HEK293T (cell line): Measurements from ENCODE around the gene FOCAD.

Source experiments
- ARNT ChIP-seq: fragments of 450-650 bp; IDR thresholded peaks from 2 replicates; pipeline ENCODE4 v1.6.1; 2017; ENCODE audit warnings: mild to moderate bottlenecking
- BHLHE40 ChIP-seq: fragments of 450-650 bp; IDR thresholded peaks from 2 replicates; pipeline ENCODE4 v1.6.1; 2016; ENCODE audit warnings: mild to moderate bottlenecking, moderate library complexity, borderline replicate concordance
- ELF4 ChIP-seq: fragments of 450-650 bp; IDR thresholded peaks from 2 replicates; pipeline ENCODE4 v1.6.1; 2017; ENCODE audit warnings: antibody characterized with exemption
- FOXK2 ChIP-seq: fragments of 450-650 bp; IDR thresholded peaks from 2 replicates; pipeline ENCODE4 v1.6.1; 2016; ENCODE audit warnings: mild to moderate bottlenecking
- FOXM1 ChIP-seq: fragments of 450-650 bp; IDR thresholded peaks from 2 replicates; pipeline ENCODE4 v1.6.1; 2017; ENCODE audit warnings: mild to moderate bottlenecking, borderline replicate concordance
- HDGF ChIP-seq: fragments of 450-650 bp; IDR thresholded peaks from 2 replicates; pipeline ENCODE4 v1.6.1; 2017; ENCODE audit warnings: antibody characterized with exemption, borderline replicate concordance
- L3MBTL2 ChIP-seq: fragments of 450-650 bp; conservative IDR thresholded peaks from 2 replicates; pipeline ENCODE4 v1.6.1; 2016; ENCODE audit warnings: mild to moderate bottlenecking
- LEF1 ChIP-seq: fragments of 450-650 bp; IDR thresholded peaks from 2 replicates; pipeline ENCODE4 v1.6.1; 2017; ENCODE audit warnings: mild to moderate bottlenecking, borderline replicate concordance
- NFRKB ChIP-seq: fragments of 450-650 bp; IDR thresholded peaks from 2 replicates; pipeline ENCODE4 v1.6.1; 2016; ENCODE audit warnings: mild to moderate bottlenecking, moderate library complexity
- SP1 ChIP-seq: fragments of 450-650 bp; IDR thresholded peaks from 2 replicates; pipeline ENCODE4 v1.6.1; 2017
- SUZ12 ChIP-seq: fragments of 450-650 bp; IDR thresholded peaks from 2 replicates; pipeline ENCODE4 v1.6.1; 2016; ENCODE audit warnings: mild to moderate bottlenecking
- ZNF384 ChIP-seq: fragments of 450-650 bp; IDR thresholded peaks from 2 replicates; pipeline ENCODE4 v1.6.1; 2016

DNA sequence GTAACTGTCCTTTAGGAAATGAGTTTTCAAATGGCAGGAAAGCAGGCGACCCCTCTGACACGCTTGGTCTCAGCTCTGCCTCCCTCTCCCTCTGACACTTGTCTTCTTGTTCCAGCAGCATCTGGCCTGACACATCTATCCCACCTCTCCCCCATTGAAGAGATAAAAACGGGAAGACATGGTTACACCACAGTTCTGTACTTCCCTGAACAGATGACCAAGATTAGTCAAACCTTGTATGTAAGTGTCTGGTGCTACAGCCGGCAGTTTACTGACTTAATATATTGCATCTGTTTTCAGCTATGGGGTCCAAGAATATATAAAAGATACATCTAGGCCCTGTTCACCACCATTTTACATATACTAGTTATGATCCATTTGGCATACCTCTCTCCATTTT lies 32.1 kb upstream of the FOCAD start:
- TF ChIP-seq SUZ12, result no peak
- no peak for TF ChIP-seq BHLHE40
- no peak for TF ChIP-seq FOXK2
- no peak for TF ChIP-seq NFRKB
- TF ChIP-seq ZNF384, result no peak
- TF ChIP-seq LEF1, result no peak
- no peak for TF ChIP-seq SP1
- TF ChIP-seq L3MBTL2, result no peak
- TF ChIP-seq HDGF, result no peak
- TF ChIP-seq ELF4, result no peak
- no peak for TF ChIP-seq ARNT
- no peak for TF ChIP-seq FOXM1
